OCI-LY1 (cell line): Measurements from ENCODE around the gene KRT32.

Experiments
- CTCF ChIP-seq: fragments of 200-600 bp; sonication (generic), shearing (Covaris generic); IDR thresholded peaks from 2 replicates; pipeline ENCODE4 v1.5.1; 2017; ENCODE audit warnings: mild to moderate bottlenecking, antibody characterized with exemption, low read length, moderate library complexity, mixed read lengths
- EZH2 ChIP-seq: fragments of 200-600 bp; sonication (generic), shearing (Covaris generic); IDR thresholded peaks from 2 replicates; pipeline ENCODE4 v1.8.0; 2017; ENCODE audit warnings: borderline replicate concordance, mixed run types, mild to moderate bottlenecking, antibody characterized with exemption, low read length, moderate library complexity, mixed read lengths

GRCh38 chr17:41428591-41429291 is 38.4 kb downstream of the KRT32 start:
- TF ChIP-seq EZH2 (no peak), CTCF (no peak)
